ENCODE results near the gene KIF12.

The KIF12 gene

GRCh38 chr9:114112325-114112724 lies 13.2 kb upstream of the KIF12 start:
- no peak overlapping the region for H3K4me3 ChIP-seq (ENCODE audit: low read depth, low read length)
- DNase-seq (ENCODE audit: low read depth), result no peak
- no peak for TF ChIP-seq CTCF (conservative IDR thresholded peaks at IDR 0.05; ENCODE audit: low read depth, low read length)

GRCh38 chr9:114110180-114110579 lies 11.1 kb upstream of the KIF12 start:
- DNase-seq (ENCODE audit: low read depth), result peak; percentile 22
- no peak overlapping the region for H3K4me3 ChIP-seq (ENCODE audit: low read depth, low read length)
- no peak for TF ChIP-seq CTCF (conservative IDR thresholded peaks at IDR 0.05; ENCODE audit: low read depth, low read length)

GRCh38 chr9:114109124-114109523 lies 10.0 kb upstream of the KIF12 start:
- no peak for TF ChIP-seq CTCF (conservative IDR thresholded peaks at IDR 0.05; ENCODE audit: low read depth, low read length)
- no peak for DNase-seq (ENCODE audit: low read depth)

GRCh38 chr9:114108016-114108833 lies 9.1 kb upstream of the KIF12 start:
- DNase-seq (ENCODE audit: low read depth), result peak; percentile 85
- peak; percentile 99 for TF ChIP-seq CTCF (conservative IDR thresholded peaks at IDR 0.05; ENCODE audit: low read depth, low read length)
- H3K4me3 ChIP-seq (ENCODE audit: low read depth, low read length), result no peak overlapping the region

More at GRCh38 chr9:114109124-114109523, 10.0 kb upstream of the KIF12 start:
- no peak overlapping the region for H3K4me3 ChIP-seq (ENCODE audit: low read depth, low read length)

GRCh38 chr9:114107286-114108001 lies 8.4 kb upstream of the KIF12 start:
- H3K4me3 ChIP-seq (ENCODE audit: low read depth, low read length), result no peak overlapping the region
- DNase-seq (ENCODE audit: low read depth), result no peak
- no peak for TF ChIP-seq CTCF (conservative IDR thresholded peaks at IDR 0.05; ENCODE audit: low read depth, low read length)

- TF ChIP-seq CTCF (conservative IDR thresholded peaks at IDR 0.05; ENCODE audit: low read depth, low read length), result no peak
- no peak overlapping the region for H3K4me3 ChIP-seq (ENCODE audit: low read depth, low read length)
- no peak for DNase-seq (ENCODE audit: low read depth)
Observed at GRCh38 chr9:114105236-114105635, 6.1 kb upstream of the KIF12 start.

Data from choroid plexus epithelial cell (primary cell).